ENCODE data around the gene RALGPS1. TPM values are rescaled to one million over a fixed set of nuclear protein-coding genes. Genes with fewer than 3 reads are reported as not detected.

RALGPS1 gene
- total RNA-seq, 1 donor from 2014 or later, result 2.4 TPM

DNA sequence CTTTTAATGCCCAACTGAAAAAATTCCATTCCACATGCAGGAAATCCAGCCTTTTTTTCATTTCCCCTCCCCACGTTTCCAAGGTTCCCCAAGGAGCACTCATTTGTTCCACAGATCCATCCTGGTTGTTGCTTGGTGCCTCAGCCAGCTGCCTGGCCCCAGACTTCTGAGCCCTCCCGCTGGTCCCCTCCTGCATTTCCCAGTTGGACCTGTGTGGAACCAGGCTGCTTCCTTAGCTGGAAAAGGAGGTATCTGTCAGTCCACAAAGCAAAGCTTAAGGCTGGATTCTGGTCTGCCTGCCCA lies 163.0 kb downstream of the RALGPS1 start:
- peak; percentile 36 to 53 for DNase-seq (ENCODE audit: low read depth in 2 of 2)

- DNase-seq (ENCODE audit: low read depth in 2 of 2), result no peak
These were observed 163.8 kb downstream of the RALGPS1 start for GRCh38 chr9:127078336-127078735.

- DNase-seq (ENCODE audit: low read depth in 2 of 2), result no peak
These were observed 164.4 kb downstream of the RALGPS1 start for GRCh38 chr9:127078988-127079387.

DNA sequence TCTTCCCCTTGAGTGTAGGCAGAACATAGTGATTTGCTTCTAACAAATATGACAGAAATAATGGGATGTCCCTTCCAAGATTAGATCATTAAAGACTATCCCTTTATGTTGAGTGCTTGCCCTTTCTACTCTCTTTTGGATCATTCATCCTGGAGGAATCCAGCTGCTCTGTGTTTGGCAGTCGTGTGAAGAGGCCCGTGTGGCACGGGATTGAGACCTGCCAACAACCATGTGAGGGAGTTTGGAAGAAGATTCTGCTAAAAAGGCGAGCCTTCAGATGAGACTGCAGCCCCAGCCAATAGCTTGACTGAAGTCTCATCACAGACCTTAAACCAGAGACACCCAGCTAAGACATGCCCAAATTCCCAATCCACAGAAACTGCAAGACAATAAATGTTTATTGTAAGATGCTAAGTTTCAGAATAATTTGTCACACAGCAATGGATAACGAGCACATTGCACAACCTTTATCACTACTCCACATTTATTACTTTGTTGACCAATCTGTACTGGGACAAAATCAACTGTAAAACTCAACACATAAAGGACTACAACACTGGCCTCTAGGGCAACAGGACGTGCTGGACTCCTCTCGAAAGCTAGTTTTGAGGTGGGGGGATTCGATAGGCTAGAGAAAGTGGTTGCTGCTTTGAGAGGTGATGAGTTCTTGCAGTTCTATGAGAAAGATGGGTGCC lies 165.0 kb downstream of the RALGPS1 start:
- no peak for DNase-seq (ENCODE audit: low read depth in 2 of 2)

- no peak for DNase-seq (ENCODE audit: low read depth in 2 of 2)
These were observed 166.9 kb downstream of the RALGPS1 start for GRCh38 chr9:127081250-127082185.

DNA sequence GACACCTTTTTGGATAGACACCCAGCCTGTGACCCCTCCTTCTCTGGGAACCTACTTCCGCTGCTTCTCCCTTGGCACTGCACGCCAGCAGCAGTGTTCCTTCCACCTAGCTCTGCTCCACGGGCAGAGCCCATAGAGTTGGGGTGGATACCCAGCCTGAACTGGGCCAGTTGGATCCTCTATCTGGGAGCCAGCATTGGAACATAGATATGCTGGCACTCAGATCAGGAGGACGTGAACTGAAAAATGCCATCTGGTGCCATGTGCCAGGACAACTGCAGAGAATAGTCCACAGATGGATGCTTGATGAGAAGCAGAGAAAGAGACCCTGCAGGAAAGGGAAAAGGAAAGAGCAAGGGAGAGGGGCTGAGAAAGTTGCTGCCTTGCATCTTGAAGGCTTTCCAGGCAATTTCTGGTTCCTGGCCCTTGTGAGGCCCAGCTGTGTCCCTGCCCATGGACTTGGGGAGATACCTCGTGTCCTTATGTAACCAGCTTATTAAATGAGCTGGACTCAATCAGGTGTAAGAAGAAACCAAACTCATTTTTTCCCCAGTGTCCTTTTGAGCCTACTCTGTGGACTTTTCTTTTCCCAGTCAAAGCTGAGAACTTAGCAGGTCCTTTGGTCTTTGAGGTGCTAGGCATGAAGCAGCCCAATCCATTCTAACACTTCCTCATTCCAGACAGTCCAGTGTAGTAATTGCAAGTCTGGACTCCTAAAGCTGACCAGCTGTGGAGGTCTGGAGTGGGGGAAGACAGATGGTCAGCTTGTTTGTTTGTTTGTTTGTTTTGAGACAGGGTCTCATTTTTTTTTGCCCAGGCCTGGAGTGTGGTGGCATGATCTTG lies 168.8 kb downstream of the RALGPS1 start:
- DNase-seq (ENCODE audit: low read depth in 2 of 2), result no peak

GRCh38 chr9:127084076-127085039 lies 169.8 kb downstream of the RALGPS1 start:
- no peak for DNase-seq (ENCODE audit: low read depth in 2 of 2)

GRCh38 chr9:127085186-127085585 lies 170.6 kb downstream of the RALGPS1 start:
- DNase-seq (ENCODE audit: low read depth in 2 of 2), result no peak

GRCh38 chr9:127086771-127087170 lies 172.2 kb downstream of the RALGPS1 start:
- DNase-seq (ENCODE audit: low read depth in 2 of 2), result no peak

DNA sequence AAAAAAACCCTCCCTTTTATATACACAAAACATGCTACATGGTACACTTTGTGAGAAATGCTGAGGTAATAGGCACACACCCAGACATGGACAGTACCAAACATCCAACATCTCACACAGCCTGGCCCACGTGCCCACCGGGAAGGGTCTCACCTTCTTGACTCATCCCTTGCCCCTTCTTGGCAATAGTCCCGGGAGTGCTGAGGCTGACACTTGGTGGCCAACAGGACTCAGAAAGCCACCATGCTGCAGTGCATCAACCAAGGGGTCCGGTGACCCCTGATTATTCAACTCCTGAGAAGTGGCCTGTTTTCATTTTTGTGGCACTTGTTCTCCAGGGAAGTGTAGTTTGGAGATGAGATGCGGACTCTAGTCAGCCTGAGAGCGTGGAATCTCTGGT lies 172.8 kb downstream of the RALGPS1 start:
- no peak for DNase-seq (ENCODE audit: low read depth in 2 of 2)

DNA sequence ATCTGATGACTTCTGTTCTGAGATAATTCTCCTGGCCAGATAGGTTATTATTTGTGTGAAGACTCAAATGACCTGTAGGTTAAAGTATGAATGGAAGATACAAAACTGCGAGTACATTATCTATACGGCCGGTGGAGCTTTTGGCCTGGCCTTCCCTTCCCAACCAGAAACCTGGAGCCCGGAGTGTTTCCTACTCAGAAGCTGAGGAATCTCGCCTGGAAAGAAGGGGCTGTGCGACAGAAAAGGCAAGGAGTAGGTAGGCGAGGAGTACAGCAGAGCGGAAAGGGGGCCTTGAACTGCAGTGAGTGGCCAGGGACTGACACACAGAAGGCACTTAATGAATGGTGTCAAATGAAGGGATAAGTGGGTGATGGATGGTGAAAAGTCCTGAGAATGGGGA lies 173.3 kb downstream of the RALGPS1 start:
- no peak for DNase-seq (ENCODE audit: low read depth in 2 of 2)

DNA sequence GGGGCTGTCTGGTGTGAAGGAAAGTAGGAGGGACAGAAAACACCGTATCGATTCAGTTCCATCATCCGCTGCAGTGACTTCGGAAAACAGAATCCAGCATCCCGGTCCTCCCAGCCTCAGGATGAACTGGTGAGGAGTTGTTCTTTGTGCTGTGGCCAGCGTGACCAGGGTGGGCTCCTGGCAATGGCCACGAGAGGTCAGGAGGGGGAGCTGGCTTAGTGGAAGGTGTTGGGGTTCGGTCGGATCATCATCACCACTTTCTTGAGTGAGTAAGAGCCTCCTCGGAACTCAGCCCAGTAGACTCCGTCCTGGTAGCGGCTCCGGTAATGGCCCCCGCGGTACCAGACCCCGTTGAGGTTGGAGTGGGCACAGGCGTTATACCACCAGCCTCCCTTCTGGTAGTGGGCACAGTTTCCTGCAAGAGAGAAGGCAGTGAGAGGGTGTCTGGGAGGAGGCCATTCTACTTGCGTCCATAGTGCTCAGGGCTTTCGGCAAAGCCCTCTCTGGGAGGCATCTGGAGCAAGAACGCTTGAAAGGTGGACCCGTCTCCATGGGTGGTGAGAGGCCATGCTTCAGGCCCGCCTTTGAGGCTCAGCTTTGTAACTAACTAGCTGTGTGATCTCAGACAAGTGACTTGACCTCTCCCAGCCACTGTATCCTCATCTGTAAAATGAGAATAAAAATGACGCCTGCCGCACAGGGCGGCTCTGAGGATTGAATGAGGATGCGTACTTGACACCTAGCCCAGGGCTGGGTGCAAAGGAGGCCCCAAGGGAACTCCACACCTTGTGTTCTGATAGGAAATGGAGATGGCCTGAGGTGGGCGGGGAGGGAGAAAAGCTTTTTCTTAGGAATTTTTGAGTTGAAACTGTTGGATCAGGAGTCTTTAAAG lies 174.4 kb downstream of the RALGPS1 start:
- DNase-seq (ENCODE audit: low read depth in 2 of 2), result no peak

DNA sequence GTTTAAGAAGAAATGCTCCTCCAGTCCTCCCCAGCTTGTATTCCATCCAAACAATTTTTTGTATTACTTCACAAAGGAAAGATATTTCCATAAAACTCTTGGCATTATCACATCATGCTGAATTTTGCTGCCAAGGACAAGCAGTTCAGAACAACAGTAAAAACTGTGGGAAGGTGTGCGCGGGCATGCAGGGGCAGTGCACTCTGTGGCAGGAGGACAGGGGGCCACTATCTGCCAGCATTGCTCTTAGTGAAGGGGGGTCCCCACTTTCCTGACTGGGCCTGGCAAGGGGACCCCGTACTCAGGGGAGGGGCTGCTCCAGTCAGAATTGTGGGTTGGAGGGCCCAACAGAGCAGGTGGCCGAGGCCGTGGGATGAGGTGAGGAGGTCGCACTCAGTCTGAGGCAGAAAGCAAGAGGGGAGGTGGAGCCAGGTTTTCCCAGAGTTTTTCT lies 175.1 kb downstream of the RALGPS1 start:
- no peak for DNase-seq (ENCODE audit: low read depth in 2 of 2)

GRCh38 chr9:127090341-127090985 lies 175.9 kb downstream of the RALGPS1 start:
- no peak for DNase-seq (ENCODE audit: low read depth in 2 of 2)

- no peak for DNase-seq (ENCODE audit: low read depth in 2 of 2)
These were observed 176.9 kb downstream of the RALGPS1 start for GRCh38 chr9:127091526-127091925.

GRCh38 chr9:127092041-127092608 lies 177.5 kb downstream of the RALGPS1 start:
- DNase-seq (ENCODE audit: low read depth in 2 of 2), result no peak

DNA sequence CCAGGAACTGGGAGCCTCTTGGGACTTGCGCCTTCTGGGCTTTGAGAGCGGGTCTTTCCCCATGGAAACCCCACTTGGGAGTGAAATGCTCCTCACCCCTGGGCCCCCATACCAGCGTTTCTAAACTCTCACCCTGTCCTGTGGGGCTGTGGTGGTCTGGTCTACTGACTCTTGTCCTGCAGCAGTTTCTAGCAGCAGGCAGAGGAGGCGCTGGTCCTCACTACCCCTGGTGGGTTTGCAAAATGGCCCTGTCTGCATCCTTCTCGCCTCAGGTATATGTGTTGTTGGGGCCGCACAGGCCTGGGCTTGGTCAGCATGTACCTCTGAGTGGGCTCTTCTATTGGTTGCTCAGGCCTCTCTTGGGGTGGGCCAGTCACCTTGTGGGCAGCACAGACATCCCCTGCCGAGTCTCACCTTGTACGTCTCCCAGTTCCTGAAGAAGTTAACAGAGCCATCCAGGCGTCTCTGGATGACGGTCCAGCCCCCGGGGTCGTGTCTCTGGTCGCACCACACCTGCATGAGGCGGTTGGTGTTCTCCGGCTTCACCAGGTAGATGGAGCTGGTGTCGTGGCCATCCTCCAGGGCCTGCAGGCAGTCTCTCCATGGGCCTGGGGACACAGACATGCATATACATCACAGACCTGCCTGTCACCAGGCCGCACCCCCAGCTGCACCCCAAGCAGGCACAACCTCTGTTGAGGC lies 178.9 kb downstream of the RALGPS1 start:
- DNase-seq (ENCODE audit: low read depth in 2 of 2), result no peak

DNA sequence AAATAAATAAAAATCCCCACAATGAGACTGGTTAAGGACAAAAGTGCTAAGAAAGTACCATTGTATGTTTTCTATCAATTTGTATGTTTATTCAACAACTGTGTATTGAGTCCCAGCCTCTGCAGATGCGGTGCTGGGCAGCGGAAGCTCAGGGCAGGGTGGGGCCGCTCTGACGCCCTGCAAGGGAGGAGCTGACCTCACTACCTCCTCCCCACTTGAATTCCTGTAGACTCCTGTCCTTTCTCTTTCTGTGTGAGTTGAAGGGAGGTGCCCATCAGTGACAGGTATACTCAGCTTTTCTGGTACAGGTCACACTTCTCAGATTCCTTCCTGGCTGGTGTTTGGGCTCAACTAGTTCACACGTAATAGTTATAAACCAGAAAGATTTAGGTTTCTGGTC lies 180.8 kb downstream of the RALGPS1 start:
- DNase-seq (ENCODE audit: low read depth in 2 of 2), result no peak
